GM21515 (cell line): Measurements from ENCODE around the gene ABCA2.

Experiments used
- ATAC-seq: cut with Tn5 transposase; IDR thresholded peaks from one replicate; pipeline ENCODE4 v1.9.1; 2021; ENCODE audit not compliant: unreplicated experiment

ABCA2 gene

DNA sequence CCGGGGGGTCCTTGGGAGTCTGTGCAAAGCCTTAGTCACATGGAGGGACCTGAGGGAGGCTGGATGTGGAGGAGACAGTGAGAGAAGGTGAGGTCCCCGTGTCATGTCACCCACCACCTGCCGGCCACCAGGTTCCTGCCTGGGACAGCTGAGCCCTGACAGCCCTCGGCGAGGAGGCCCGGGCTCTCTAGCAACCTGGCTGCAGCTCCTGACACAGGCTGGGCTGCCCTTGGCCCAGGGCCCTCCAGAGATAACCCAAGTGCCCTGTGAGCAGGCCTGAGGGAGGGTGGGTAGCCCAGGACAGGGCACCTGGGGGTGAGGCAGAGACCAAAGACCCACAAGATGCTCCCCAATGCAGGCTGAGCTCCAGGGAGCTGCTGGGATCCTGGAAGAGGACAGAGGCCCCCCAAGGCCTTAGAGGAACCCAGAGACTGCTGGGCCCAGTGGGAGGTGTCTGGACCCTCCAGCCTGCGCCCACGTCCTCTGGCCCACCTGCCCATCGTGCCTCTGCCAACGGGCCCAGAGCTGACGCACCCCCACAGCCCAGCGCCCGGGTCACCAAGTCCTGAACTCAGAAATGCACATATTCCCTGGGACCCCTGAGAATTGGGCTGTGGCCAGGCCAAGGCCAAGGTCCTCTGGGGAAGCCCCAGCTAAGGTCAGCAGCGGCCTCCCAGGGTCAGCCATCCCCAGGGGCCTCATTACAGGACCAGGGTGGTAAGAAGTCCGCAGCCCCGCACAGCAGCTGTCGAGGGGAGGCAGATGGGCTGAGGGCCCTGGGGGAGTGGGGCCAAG lies 59.5 kb downstream of the ABCA2 start:
- ATAC-seq: no peak

DNA sequence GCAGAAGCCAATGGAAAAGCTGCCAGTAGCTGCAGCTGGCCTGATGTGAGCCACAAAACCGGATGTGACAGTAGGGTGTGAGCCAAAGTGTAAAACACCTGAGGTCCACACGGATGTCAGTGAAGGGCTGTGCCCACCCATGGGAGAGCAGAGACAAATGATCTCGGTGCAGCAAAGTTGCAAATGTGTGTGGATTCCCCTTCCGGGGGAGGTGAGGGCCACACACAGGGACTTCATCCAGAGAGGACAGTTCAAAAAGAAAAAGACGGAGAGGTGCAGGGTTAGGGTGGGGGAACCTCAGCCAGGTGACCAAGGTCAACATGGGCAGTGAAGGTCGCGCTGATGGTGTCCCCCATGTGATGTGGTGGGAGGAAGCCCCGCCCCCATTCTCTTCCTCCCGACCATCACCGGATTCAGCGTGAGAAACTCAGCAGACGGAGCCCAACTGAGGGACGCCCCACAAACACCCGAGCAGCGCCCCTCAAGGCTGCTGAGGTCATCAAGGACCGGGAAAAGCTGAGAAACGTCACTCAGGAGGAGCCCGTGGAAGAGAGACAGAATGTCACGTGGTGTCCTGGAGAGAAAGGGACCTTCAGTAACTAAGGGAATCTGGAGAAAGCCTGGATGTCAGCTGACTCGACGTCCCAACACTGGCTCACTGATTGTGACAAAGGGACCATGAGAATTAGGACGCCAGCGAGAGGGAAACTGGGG lies 62.1 kb downstream of the ABCA2 start:
- no peak for ATAC-seq

DNA sequence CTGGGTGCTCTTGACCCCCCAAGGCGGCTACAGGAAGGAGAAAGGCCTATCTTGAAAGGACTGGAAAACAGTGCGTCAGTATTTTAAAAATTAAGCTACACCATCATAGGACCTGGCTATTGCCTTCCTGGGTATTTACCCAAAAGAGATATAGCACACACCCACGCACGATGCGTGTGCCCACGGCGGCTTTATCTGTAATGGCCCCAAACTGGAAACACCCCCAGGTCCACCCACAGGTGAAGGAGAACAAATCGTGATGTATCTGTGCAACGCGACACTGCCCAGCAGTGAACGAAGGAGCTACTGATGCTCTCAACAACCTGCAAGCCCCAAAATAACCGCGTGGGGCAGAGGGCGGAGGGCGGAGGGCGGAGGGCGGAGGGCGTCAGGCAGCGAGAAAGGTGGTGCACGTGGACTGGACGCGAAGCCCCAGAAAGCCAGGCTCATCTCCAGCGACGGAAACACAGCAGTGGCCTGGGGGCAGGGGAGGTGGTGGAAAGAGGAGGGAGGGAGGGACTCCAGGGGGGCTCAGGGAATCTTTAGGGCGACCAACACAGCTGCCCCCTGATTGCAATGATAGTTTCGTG lies 63.1 kb downstream of the ABCA2 start:
- ATAC-seq: no peak

DNA sequence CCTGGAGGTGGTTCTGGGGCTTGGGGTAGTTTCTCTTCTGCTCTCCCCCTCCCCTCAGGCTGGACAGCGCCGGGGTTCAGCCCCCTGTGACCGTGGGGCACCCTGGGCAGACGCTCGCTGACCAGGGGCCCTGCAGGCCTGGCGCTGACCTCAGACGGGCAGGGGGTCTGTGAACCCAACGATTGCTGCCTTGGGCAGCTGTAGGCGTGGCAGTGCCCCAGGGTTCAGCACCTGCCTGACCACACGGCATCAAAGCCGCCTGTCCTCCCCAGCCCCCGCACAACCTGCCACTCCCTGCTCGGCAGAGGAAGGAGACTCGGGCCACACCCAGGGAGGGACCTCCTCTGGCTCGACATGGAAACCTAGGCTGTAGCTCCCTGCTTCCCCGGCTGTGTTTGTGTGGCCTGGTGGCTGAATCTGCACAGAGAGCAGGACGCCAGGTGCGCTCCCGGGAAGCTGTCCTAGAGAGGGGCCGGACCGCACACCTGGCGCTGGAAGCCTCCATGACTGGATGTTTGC lies 63.8 kb downstream of the ABCA2 start:
- no peak for ATAC-seq

DNA sequence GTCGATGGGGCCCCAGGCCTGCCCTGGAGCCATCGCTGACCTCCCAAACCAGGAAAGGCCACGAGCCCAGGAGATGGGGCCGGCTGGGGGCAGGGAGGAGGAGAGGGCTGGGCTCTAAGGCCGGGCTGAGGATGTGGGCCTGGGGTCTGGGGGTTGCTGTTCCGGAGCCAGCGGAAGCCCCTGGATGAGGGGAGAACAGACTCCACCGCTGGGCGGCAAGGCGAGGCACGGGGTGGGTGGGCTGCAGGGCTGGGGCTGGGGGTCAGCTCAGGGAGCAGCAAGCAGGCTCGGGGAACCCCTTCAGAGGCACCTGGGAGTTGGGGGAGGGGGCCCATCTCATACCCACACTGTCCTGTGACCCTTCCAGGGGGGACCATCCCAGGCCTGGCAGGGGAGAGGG lies 64.3 kb downstream of the ABCA2 start:
- ATAC-seq: no peak

DNA sequence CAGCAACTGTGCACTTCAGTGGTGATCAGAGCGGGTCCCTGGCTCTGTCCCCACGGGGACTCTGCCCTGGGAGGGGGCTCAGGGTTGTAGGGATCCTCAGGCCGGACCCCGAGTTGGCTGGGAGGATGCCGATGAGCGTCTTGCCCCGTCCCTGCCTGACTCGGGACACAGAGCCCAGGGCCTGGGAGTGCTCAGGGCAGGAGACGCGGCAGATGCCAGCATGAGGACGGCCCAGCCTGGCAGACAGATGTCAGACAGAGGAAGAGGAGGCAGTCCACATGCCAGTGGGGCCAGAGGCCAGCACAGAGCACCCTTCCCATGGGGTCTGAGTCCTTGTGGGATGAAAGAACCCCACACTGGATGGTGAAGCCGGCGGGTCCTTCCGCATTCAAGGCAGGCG lies 64.7 kb downstream of the ABCA2 start:
- no peak for ATAC-seq

DNA sequence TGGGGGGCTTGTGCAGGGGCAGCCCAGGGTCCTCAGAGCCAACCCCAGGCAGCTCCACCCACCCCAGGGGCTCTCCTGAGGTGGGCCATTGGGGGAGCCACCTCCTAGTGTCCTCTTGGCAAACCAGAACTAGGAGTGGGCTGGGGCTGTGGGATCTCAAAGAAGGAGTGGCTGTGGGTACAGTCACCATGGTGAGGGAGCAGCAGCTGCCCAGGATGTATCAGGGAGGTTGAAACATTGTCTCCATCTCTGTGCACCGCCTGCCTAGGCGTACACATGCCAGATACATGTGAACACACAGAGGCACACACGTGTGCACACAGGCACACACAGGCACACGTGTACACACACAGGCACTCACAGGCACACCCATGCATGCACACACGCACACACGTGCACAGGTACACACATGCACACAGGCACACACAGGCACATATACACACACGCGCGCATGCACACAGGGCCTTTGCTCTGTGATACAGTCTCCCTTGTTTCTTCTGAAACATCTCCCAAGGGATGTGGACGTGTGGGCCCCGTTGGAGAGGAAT lies 65.3 kb downstream of the ABCA2 start:
- no peak for ATAC-seq

DNA sequence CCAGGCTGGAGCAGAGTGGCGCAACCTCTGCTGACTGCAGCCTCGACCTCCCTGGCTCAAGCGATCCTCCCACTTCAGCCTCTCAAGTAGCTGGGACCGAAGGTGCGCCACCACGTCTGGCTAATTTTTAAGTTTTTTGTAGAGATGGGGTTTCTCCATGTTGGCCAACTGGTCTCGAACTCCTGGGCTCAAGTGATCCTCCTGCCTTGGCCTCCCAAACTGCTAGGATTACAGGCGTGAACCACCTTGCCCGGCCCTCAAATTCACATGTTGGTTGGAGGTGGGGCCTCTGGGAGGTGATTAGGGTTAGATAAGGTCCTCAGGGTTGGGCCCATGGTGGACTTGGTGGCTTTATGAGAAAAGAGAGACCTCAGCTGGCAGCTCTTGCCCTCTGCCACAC lies 65.9 kb downstream of the ABCA2 start:
- ATAC-seq: no peak

DNA sequence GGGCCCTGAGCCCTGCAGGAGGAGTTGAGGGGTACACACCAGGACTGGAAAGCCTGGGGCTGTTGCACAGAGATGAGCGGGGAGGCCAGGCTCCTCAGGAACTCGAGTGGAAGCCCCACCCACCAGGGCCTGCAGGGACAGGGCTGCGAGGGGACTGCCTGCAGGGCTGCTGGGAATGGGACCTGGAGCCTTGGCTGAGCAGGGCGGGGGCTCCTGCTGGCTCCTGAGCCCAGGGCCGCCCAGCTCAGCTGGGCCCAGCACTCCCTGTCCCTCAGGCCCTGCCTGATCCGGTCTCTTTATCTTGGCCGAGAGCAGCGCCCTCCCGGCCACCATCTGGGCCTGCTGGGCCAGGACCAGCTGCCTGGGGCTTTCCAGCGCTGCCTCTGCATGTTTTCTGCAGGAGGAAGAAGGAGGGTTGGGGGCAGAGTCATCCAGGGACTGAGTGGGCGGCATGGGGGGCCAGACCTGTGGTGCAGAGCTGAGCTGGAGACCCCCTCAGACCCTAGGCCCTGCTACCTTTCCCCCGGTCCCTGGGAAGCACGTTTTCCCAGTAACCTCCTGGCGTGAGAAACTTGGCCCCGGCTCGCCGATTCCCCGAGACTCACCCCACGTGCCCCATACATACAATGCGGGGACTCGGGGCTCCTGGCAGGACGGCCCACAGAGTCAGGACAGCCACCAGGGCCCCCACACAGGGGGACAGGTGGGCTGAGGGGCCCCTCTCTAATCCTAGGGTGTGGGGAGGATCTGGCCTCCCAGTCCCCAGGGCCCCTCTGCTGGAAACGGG lies 66.6 kb downstream of the ABCA2 start:
- no peak for ATAC-seq

DNA sequence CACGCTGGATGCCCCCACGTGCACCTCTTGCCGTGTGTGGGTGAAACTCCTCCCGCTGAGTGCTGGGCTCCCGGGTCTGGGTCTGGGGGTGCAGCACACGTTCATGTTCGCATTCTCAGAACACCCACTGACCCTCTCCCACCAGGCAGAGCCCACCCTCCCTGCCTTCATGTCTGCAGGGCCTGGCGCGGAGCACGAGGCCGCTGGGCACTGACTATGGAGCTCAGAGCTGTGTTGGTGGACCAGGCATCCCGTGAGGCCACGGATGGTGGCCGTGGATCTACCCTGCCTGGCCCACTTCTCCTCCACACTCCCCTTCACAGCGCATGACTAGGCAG lies 67.1 kb downstream of the ABCA2 start:
- ATAC-seq: no peak

DNA sequence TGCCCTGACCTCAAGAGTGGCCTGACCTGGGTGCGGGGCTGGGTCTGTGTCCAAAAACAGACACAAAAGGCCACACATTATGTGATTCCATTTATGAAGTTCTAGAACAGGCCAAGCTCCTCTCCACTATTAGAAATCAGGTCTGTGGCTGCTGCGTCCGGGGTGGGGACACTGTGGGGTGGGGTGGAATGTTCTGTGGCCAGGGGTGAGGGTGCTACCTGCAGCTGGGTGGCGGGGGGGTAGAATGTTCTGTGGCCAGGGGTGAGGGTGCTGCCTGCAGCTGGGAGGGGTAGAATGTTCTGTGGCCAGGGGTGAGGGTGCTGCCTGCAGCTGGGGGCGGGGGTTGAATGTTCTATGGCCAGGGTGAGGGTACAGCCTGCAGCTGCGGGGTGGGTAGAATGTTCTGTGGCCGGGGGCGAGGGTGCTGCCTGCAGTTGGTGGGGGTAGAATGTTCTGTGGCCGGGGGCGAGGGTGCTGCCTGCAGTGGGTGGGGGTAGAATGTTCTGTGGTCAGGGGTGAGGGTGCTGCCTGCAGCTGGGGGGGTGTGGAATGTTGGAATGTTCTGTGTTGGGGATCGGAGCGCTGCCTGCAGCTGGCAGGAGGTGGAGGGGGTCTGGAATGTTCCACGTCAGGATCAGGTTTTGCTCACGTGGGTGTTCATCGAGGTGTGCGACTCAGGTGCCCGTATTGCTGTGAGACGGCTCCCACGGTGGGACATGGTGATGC lies 67.7 kb downstream of the ABCA2 start:
- no peak for ATAC-seq

DNA sequence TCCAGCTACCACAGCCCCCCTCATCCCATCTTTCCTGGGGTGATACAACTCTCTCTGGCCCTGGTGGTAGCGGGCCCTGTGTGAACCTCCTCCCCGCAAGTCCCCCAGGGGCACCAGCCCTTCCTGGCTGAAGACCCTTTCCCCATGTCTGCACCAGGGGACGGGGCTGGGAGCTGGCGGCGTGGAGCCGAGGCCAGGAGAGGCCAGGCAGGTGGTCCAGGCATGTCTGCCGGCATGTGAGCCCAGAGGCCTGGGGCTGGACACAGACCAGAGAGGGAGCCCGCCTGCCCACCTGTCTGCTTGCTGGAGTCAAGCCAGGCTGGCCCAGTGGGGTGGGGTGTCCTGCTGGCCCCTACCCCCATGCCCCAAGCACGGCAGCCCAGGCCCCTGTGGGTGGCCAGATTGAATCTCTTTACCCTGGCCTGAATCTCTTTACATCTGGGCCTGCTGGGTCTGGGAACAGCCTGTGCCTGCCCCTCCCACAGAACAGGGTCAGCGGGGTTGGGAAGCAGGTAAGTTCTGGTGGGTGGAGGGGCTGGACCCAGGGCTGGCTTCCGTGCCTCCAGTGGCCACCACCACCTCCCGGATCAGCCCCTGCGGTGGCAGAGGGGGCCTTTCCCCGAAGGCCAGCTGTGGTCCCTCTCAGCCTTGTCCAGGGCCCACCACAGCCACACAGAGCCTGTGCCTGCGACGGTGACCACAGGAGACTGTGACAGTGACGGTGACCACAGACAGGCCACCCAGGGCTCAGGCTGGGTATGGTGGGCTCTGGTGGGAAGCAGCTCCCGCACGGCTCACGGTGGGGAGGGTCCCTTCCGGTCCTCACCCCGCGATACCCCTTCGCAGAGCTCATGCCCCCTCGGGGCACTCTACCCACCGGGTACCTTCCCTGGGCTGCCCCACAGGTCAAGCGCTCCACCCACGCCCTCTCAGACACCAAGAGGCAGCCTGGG lies 68.9 kb downstream of the ABCA2 start:
- ATAC-seq: no peak

DNA sequence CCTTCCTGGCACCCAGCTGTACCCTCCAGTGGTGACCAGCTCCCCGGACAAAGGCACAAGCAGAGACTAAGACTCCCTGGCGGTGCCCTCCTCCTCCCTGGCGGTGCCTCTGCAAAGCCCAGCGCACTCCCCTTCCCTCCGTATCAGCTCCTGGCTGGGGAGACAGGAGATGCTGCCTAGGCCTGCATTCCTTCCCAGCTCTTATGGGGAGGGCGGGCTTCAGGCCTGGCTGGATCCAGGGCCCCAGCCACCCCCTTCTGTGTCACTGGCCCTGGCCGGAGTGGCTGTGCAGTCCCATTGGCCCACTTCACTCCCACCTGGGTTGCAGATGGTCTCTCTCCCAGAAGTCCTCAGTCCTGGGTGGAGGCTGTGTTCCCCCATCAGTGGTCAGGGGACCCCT lies 69.6 kb downstream of the ABCA2 start:
- ATAC-seq: no peak

DNA sequence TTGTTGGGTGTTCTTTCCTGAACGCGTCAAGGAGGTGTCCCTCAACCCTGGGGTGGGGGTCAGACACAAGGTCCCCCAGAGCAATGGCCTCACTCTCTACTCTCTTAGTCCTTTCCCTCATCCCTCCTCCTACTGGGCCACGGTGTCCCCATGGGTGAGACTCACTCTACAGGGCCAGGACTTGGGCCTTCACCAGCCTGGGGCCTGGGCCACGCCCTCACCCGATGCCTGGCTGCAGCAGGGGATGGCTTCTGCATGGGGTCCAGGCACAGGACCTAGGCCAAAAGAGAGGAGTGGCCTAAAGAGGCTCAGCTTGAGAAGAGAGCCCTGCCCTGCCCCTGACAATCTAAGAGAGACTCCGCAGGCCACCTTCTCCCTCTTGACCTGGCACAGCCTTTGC lies 70.1 kb downstream of the ABCA2 start:
- ATAC-seq: no peak

DNA sequence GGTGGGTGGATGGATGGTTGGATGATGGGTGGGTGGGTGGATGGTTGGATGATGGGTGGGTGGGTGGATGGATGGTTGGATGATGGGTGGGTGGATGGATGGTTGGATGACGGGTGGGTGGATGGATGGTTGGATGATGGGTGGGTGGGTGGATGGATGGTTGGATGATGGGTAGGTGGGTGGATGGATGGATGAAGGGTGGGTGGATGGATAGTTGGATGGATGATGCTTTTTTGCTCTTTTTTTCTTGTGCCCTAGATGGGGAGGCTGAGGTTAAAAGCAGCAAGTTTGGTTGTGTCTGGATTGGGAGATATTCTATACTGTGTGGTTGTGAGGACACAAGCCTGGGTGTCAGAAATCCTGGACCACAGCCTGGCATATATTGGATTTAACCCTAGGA lies 70.6 kb downstream of the ABCA2 start:
- ATAC-seq: no peak
